HepG2 (cell line): Measurements from ENCODE around the gene BMPR1B. TPM values are rescaled to one million over a fixed set of nuclear protein-coding genes. Genes with fewer than 3 reads are reported as not detected.

Experiments used
- ATAC-seq: fragments of 200-7000 bp; cut with Tn5 transposase; 3 replicates; pipeline ENCODE4 v1.9.1; 2020; ENCODE audit warnings: mild to moderate bottlenecking, moderate library complexity
- BruUV-seq: library from RNA; stranded (reverse); fragments of 400-500 nt; replicated peaks from 2 replicates; lab custom pipeline; 2021; lab: Mats Ljungman, UMichigan
- CTCF ChIA-PET: fragments of 300-600 bp; formaldehyde crosslinking; extraction: SDS; loops from one replicate; lab custom pipeline; 2021; ENCODE audit warnings: low total read pairs, inconsistent platforms, low intra/inter-chr PET ratio; lab: Yijun Ruan, JAX
- POLR2A ChIA-PET: fragments of 350-600 bp; sonication (Branson Sonifier 250); formaldehyde crosslinking; loops from one replicate; lab custom pipeline; 2020; ENCODE audit warnings: antibody characterized with exemption, inconsistent platforms; lab: Yijun Ruan, JAX
- DNase-seq: peaks from one replicate; pipeline ENCODE4 v3.0.0-alpha.2; 2015; ENCODE audit warnings: low spot score
- FAIRE-seq: peaks from 3 replicates; lab custom pipeline; 2011; peaks lifted over from hg19 to GRCh38; lab: Jason Lieb, UNC
- H2AFZ ChIP-seq: one replicate; pipeline ENCODE4 v1.6.1; 2011; ENCODE audit warnings: low read length, inconsistent platforms
- H3K27ac ChIP-seq: fragments of 300-600 bp; 3 replicates; pipeline ENCODE4 v1.8.0; 2011; ENCODE audit warnings: mixed run types, mild to moderate bottlenecking, mixed read lengths, low read length, inconsistent platforms; ENCODE audit not compliant: insufficient read depth; ENCODE audit errors: extremely low read length
- H3K27me3 ChIP-seq, 2 experiments: fragments of 200-600 bp in 1 of 2; 2 replicates in 1 of 2; 3 replicates in 1 of 2; pipeline versions ENCODE4 v1.6.0 to v1.8.0; 2011; ENCODE audit warnings: low read length in 2 of 2, mild to moderate bottlenecking in 2 of 2, moderate library complexity in 2 of 2, inconsistent platforms in 1 of 2; ENCODE audit not compliant: insufficient read depth in 2 of 2, control insufficient read depth in 1 of 2
- H3K36me3 ChIP-seq, 2 experiments: fragments of 200-600 bp in 1 of 2; replicated peaks in 1 of 2; 2 replicates in 1 of 2; 3 replicates in 1 of 2; pipeline versions ENCODE4 v1.5.1 to v1.8.0; 2011; ENCODE audit warnings: low read length in 2 of 2, inconsistent platforms in 1 of 2; ENCODE audit not compliant: insufficient read depth in 2 of 2, control insufficient read depth in 1 of 2
- H3K4me1 ChIP-seq: 2 replicates; pipeline ENCODE4 v1.5.1; 2012; ENCODE audit warnings: low read length, inconsistent platforms; ENCODE audit not compliant: insufficient read depth
- H3K4me2 ChIP-seq: 2 replicates; pipeline ENCODE4 v1.6.0; 2011; ENCODE audit warnings: low read depth, low read length, inconsistent platforms
- H3K4me3 ChIP-seq, 3 experiments: fragments of 200-600 bp in 1 of 3; sonication (generic), shearing (Covaris generic) in 1 of 3; replicated peaks in 1 of 3; 2 replicates each; pipeline ENCODE4 v1.5.1; 2011 to 2016; ENCODE audit warnings: low read length in 3 of 3, inconsistent platforms in 2 of 3, low read depth in 2 of 3, mild to moderate bottlenecking in 2 of 3, control low read depth in 1 of 3, mixed read lengths in 1 of 3; ENCODE audit not compliant: insufficient read depth in 1 of 3
- H3K79me2 ChIP-seq: one replicate; pipeline ENCODE4 v1.6.1; 2011; ENCODE audit warnings: low read length, inconsistent platforms; ENCODE audit not compliant: insufficient read depth
- H3K9ac ChIP-seq: 2 replicates; pipeline ENCODE4 v1.6.0; 2011; ENCODE audit warnings: mild to moderate bottlenecking, low read depth, low read length, inconsistent platforms; ENCODE audit not compliant: insufficient read depth
- H3K9me3 ChIP-seq: 2 replicates; pipeline ENCODE4 v1.5.1; 2012; ENCODE audit warnings: mild to moderate bottlenecking, low read length
- H4K20me1 ChIP-seq: 2 replicates; pipeline ENCODE4 v1.6.0; 2011; ENCODE audit warnings: inconsistent platforms, mild to moderate bottlenecking, low read length, moderate library complexity; ENCODE audit not compliant: insufficient read depth
- FIP1L1 ChIP-seq: fragments of 200-400 bp; formaldehyde crosslinking; IDR thresholded peaks from 2 replicates; pipeline ENCODE4 v1.6.1; 2018; ENCODE audit warnings: low read depth, mild to moderate bottlenecking, low read length, moderate library complexity, borderline replicate concordance; ENCODE audit not compliant: insufficient read depth
- HNRNPK ChIP-seq: fragments of 200-400 bp; formaldehyde crosslinking; IDR thresholded peaks from 2 replicates; pipeline ENCODE4 v1.6.1; 2018; ENCODE audit warnings: low read length, low read depth, moderate library complexity, mild to moderate bottlenecking; ENCODE audit not compliant: poor library complexity, severe bottlenecking
- HOXA3 ChIP-seq: sonication (generic); formaldehyde crosslinking; IDR thresholded peaks from 2 replicates; pipeline ENCODE4 v1.5.0; 2020; ENCODE audit warnings: missing genetic modification reagents
- POLR2G ChIP-seq: fragments of 200-400 bp; formaldehyde crosslinking; IDR thresholded peaks from 2 replicates; pipeline ENCODE4 v1.6.1; 2018; ENCODE audit warnings: mild to moderate bottlenecking, low read depth, low read length, moderate library complexity
- SSRP1 ChIP-seq: IDR thresholded peaks from 2 replicates; pipeline ENCODE4 v1.6.1; 2016; ENCODE audit warnings: control low read depth
- ZBTB38 ChIP-seq: sonication (generic); formaldehyde crosslinking; IDR thresholded peaks from 2 replicates; pipeline ENCODE4 v1.5.1; 2020; ENCODE audit warnings: mild to moderate bottlenecking, missing genetic modification reagents
- ZNF124 ChIP-seq: sonication (generic); formaldehyde crosslinking; IDR thresholded peaks from 2 replicates; pipeline ENCODE4 v1.4.0; 2020; ENCODE audit warnings: missing genetic modification reagents
- ZNF3 ChIP-seq: IDR thresholded peaks from 2 replicates; pipeline ENCODE4 v1.7.0; 2017; ENCODE audit warnings: inconsistent platforms
- ZNF746 ChIP-seq: sonication (generic); formaldehyde crosslinking; IDR thresholded peaks from 2 replicates; pipeline ENCODE4 v1.8.0; 2022; ENCODE audit warnings: mild to moderate bottlenecking, missing genetic modification reagents
- WGBS: methylation state at CpG from one replicate; pipeline ENCODE4 v1.1.6; 2017; ENCODE audit warnings: low lambda C conversion rate; 5-methylcytosine and 5-hydroxymethylcytosine counted together
- in situ Hi-C: cut with HindIII; loops from 2 replicates; pipeline ENCODE4 v1.10.0; 2017; ENCODE audit warnings: low pct_unique_long_range_greater_than_20kb; ENCODE audit not compliant: extremely low pct_ligation_motif_present
- intact Hi-C: fragments of 100-400 bp; cut with micrococcal nuclease; formaldehyde crosslinking; loops from one replicate; pipeline ENCODE4 v1.10.0; 2022; ENCODE audit not compliant: unreplicated experiment
- polyA plus RNA-seq, 8 experiments: library from polyadenylated mRNA; depleted of rRNA in 3 of 8; stranded (reverse) in 7 of 8; unstranded in 1 of 8; fragments of >200 nt; fragmentation: Illumina TruSeq in 4 of 8; extraction: Trizol in 4 of 8; gene quantifications; 2 replicates each; pipeline versions ENCODE4 v1.2.1 to v1.2.3, GENCODE V29; 2011 to 2016; ENCODE audit warnings: low read depth in 4 of 8, missing spikeins in 1 of 8, mixed read lengths in 1 of 8; ENCODE audit not compliant: insufficient read depth in 1 of 8
- total RNA-seq, 5 experiments: library from RNA; depleted of rRNA; stranded (reverse); fragments of >200 nt; fragmentation: Illumina TruSeq; extraction: Trizol; gene quantifications; 2 replicates each; pipeline ENCODE4 v1.2.3, GENCODE V29; 2016; ENCODE audit warnings: low read depth in 1 of 5
- TF ChIP-seq, protein P1 (sequence below): sonication (generic); formaldehyde crosslinking; IDR thresholded peaks from 2 replicates; pipeline ENCODE4 v1.4.0; 2020; ENCODE audit warnings: missing genetic modification reagents

BMPR1B gene
- total and polyA plus RNA-seq, 2 of the 13 experiments (the other 11 are each of a cell fraction or from before 2014, with no cell fraction given), result 0.07 TPM; not detected in 1

DNA sequence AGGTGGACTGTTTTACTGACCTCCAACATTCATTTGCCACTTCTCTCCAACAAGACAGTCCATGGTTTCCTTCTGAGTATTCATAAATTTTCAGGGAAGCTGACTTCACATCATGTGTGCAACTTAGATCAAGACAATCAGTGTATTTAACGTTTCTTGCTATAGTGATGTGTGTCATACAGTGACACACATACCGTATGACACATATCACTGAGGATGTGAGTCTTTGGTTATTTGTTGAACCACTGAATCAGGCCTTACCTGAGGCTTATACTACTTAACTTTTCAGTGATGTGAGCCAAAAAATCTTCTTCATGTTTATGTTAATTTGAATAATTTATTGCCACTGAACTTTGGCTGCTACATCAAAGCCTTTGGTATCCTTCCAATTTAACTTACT lies 166.8 kb downstream of the BMPR1B start (continued):
- TF ChIP-seq FIP1L1, result no peak
- TF ChIP-seq ZNF746, result no peak

DNA sequence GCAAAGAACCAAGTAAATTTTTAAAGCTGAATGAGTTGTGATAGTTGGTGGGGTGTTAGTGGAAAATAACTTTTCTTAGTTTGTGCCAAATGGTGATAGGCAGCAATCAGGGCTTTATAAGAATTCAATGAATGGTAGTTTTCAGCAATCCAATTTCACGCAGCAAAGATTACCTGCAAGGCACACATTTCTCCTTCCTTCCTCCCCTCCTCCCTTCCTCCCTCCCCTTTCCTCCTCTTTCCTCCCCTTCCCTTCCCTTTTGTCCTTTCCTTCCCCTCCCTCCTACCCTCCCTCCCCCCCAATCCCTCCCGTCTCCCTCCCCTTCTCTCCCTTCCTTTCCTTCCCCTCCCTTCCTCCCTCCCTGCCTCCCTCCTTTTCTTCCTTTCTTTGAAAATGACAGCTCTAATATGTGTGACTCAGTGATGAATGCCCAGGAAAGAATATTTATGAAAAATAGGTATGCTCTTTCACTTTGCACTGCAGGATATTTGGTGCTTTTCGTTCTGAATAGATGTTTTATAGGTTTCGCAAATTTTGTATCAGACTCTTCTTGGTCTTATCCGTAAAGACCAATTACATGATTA lies 168.1 kb downstream of the BMPR1B start:
- Histone ChIP-seq H3K36me3 (no peaks in the 10 kb centered on the region), H2AFZ (no peak overlapping the region), H3K27me3 (no peaks in the 10 kb centered on the region), H3K9ac (no peak overlapping the region), H3K4me1 (no peaks in the 10 kb centered on the region), H3K27ac (no peak overlapping the region), H3K4me3 (no peak overlapping the region), H3K9me3 (no peaks in the 10 kb centered on the region), H3K79me2 (no peaks in the 10 kb centered on the region), H3K4me2 (no peak overlapping the region), H4K20me1 (no peaks in the 10 kb centered on the region)
- in situ Hi-C loops (no loop called here), intact Hi-C loops (no loop called here)
- TF ChIP-seq, protein P1, sequence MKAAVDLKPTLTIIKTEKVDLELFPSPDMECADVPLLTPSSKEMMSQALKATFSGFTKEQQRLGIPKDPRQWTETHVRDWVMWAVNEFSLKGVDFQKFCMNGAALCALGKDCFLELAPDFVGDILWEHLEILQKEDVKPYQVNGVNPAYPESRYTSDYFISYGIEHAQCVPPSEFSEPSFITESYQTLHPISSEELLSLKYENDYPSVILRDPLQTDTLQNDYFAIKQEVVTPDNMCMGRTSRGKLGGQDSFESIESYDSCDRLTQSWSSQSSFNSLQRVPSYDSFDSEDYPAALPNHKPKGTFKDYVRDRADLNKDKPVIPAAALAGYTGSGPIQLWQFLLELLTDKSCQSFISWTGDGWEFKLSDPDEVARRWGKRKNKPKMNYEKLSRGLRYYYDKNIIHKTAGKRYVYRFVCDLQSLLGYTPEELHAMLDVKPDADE (CRISPR knock-in tag), result no peak
- peak; percentile 94 for TF ChIP-seq HNRNPK
- FAIRE-seq (no peak), DNase-seq (no peak), ATAC-seq (no peak)
- WGBS, result 32% methylated on average over 5 of the region's 5 CpGs
- no TSS peak for BruUV-seq
- POLR2A ChIA-PET, result no interaction called here
- CTCF ChIA-PET, result no interaction called here

DNA sequence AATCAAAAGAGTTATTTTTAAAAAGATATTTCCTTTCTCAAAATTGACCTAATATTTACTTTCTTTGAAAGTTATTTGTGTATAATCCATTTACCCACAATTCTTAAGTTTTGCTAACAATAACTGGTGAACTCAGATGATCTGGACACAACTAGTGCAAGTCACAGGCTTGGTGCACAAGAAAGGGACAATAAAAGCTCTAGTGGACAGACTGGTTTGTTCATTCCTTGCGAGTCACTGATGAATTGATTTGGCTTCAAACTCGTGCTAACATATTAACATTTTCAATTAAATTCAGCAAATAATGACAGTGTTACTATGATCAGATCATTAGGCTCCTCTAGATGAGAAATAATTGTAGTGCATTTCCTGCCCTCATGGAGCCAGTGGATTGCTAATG lies 169.2 kb downstream of the BMPR1B start:
- Histone ChIP-seq H3K4me2 (no peak overlapping the region), H3K9ac (no peak overlapping the region), H3K27ac (no peak overlapping the region), H3K9me3 (no peaks in the 10 kb centered on the region), H3K79me2 (no peaks in the 10 kb centered on the region), H3K27me3 (no peaks in the 10 kb centered on the region), H2AFZ (no peak overlapping the region), H4K20me1 (no peaks in the 10 kb centered on the region)
- WGBS, result 32% methylated on average over 2 of the region's 2 CpGs
- DNase-seq, result no peak
- FAIRE-seq, result no peak
- intact Hi-C loops, result no loop called here
- ATAC-seq, result no peak
- in situ Hi-C loops, result no loop called here
- CTCF ChIA-PET, result no interaction called here
- TF ChIP-seq ZNF3 (CRISPR knock-in tag), result no peak
- no peak for TF ChIP-seq SSRP1 (CRISPR knock-in tag)
- no peak for TF ChIP-seq ZBTB38 (CRISPR knock-in tag)
- TF ChIP-seq ZNF124 (CRISPR knock-in tag), result no peak
- no peak for TF ChIP-seq POLR2G
- TF ChIP-seq HOXA3, result no peak
- TF ChIP-seq, all 625 proteins: peak for 0
- no peaks in the 10 kb centered on the region for H3K36me3 ChIP-seq
- no peaks in the 10 kb centered on the region for H3K4me1 ChIP-seq
- H3K4me3 ChIP-seq, result no peak overlapping the region
- no TSS peak for BruUV-seq
- POLR2A ChIA-PET, result no interaction called here
